Progenitor cell of endocrine pancreas (in vitro differentiated cells): Measurements from ENCODE around the gene S100A2. TPM values are rescaled to one million over a fixed set of nuclear protein-coding genes. Genes with fewer than 3 reads are reported as not detected.

Experiments used
- DNase-seq: peaks from one replicate; pipeline ENCODE4 v3.0.0; 2021; ENCODE audit warnings: low spot score; ENCODE audit not compliant: unreplicated experiment
- H3K27ac Mint-ChIP-seq: 2 replicates; pipeline ENCODE4 v1.8.0; 2021; ENCODE audit warnings: mild to moderate bottlenecking, moderate library complexity, mixed read lengths
- H3K27me3 Mint-ChIP-seq: 2 replicates; pipeline ENCODE4 v1.8.0; 2021; ENCODE audit warnings: mixed read lengths
- H3K36me3 Mint-ChIP-seq: 2 replicates; pipeline ENCODE4 v1.8.0; 2022; ENCODE audit warnings: mixed read lengths; ENCODE audit not compliant: insufficient read depth
- H3K4me1 Mint-ChIP-seq: 2 replicates; pipeline ENCODE4 v1.8.0; 2021; ENCODE audit warnings: low read depth, mixed read lengths
- H3K4me3 Mint-ChIP-seq: 2 replicates; pipeline ENCODE4 v1.8.0; 2021; ENCODE audit warnings: low read depth, mild to moderate bottlenecking, moderate library complexity, mixed read lengths
- H3K9me3 Mint-ChIP-seq: 2 replicates; pipeline ENCODE4 v1.8.0; 2021; ENCODE audit warnings: low read depth, mixed read lengths
- CTCF ChIP-seq: fragments of 200-600 bp; sonication (generic); IDR thresholded peaks from one replicate; pipeline ENCODE4 v1.5.0; 2021; ENCODE audit warnings: antibody characterized with exemption, mild to moderate bottlenecking; ENCODE audit not compliant: unreplicated experiment
- total RNA-seq: library from RNA; stranded (reverse); gene quantifications from 2 replicates; pipeline ENCODE4 v1.2.1, GENCODE V29; 2021

S100A2 gene
- total RNA-seq, 1 donor from 2014 or later = 0.36 TPM

GRCh38 chr1:153546371-153546770 is 19.3 kb downstream of the S100A2 start:
- no peak for DNase-seq
- no peak for TF ChIP-seq CTCF
- no peaks in the 10 kb centered on the region for H3K9me3 Mint-ChIP-seq
- H3K4me1 Mint-ChIP-seq = peaks cover 27% of the 10 kb centered on the region
- H3K36me3 Mint-ChIP-seq = no peaks in the 10 kb centered on the region
- no peak overlapping the region for H3K27ac Mint-ChIP-seq
- no peak overlapping the region for H3K4me3 Mint-ChIP-seq
- H3K27me3 Mint-ChIP-seq = peaks cover 11% of the 10 kb centered on the region

- H3K27ac Mint-ChIP-seq = peak within 1 kb of the TSS; percentile 94
- peaks cover 6% of the 10 kb centered on the region for H3K27me3 Mint-ChIP-seq
- no peaks in the 10 kb centered on the region for H3K36me3 Mint-ChIP-seq
- no peaks in the 10 kb centered on the region for H3K9me3 Mint-ChIP-seq
- peak; percentile 72 for DNase-seq
- peak within 1 kb of the TSS; percentile 65 for H3K4me3 Mint-ChIP-seq
- no peak for TF ChIP-seq CTCF
- H3K4me1 Mint-ChIP-seq = peaks cover 26% of the 10 kb centered on the region
Measured at GRCh38 chr1:153545067-153546055, 20.3 kb downstream of the S100A2 start, which contains the start of gene S100A4. Gene S100A4 (minus strand): TSS chr1:153545806. CDS start chr1:153544794, 1,012 bp downstream.

GRCh38 chr1:153544453-153545066 is 21.1 kb downstream of the S100A2 start:
- Mint-ChIP-seq H3K27me3 (peaks cover 3% of the 10 kb centered on the region), H3K27ac (peak overlapping the region; percentile 94), H3K36me3 (no peaks in the 10 kb centered on the region), H3K9me3 (no peaks in the 10 kb centered on the region), H3K4me1 (peaks cover 24% of the 10 kb centered on the region), H3K4me3 (peak overlapping the region; percentile 65)
- DNase-seq = no peak
- no peak for TF ChIP-seq CTCF

GRCh38 chr1:153543736-153544135 is 21.9 kb downstream of the S100A2 start:
- no peak for TF ChIP-seq CTCF

GRCh38 chr1:153542956-153543711 is 22.5 kb downstream of the S100A2 start:
- H3K4me3 Mint-ChIP-seq = no peak overlapping the region
- peaks cover 26% of the 10 kb centered on the region for H3K4me1 Mint-ChIP-seq
- H3K27me3 Mint-ChIP-seq = no peaks in the 10 kb centered on the region
- DNase-seq = no peak
- H3K36me3 Mint-ChIP-seq = no peaks in the 10 kb centered on the region
- H3K27ac Mint-ChIP-seq = no peak overlapping the region
- H3K9me3 Mint-ChIP-seq = no peaks in the 10 kb centered on the region
- TF ChIP-seq CTCF = no peak

More at GRCh38 chr1:153543736-153544135, 21.9 kb downstream of the S100A2 start:
- Mint-ChIP-seq H3K9me3 (no peaks in the 10 kb centered on the region), H3K4me1 (peaks cover 22% of the 10 kb centered on the region), H3K27ac (no peak overlapping the region), H3K36me3 (no peaks in the 10 kb centered on the region), H3K27me3 (no peaks in the 10 kb centered on the region), H3K4me3 (no peak overlapping the region)
- DNase-seq = no peak
